Parathyroid adenoma (tissue), 2 donors: ENCODE data around the gene RNU11.
"Not testable (repeated sequence)": the region's sequence is repeated elsewhere in the genome, so short reads cannot be mapped to it uniquely, and the experiment has no call there.

Experiments used
- H2AFZ ChIP-seq: fragments of 300-600 bp; sonication (generic); one replicate; pipeline ENCODE4 v1.7.0; 2017; ENCODE audit warnings: antibody characterized with exemption, mild to moderate bottlenecking
- H3K27ac ChIP-seq: fragments of 300-600 bp; sonication (generic); one replicate; pipeline ENCODE4 v1.7.0; 2017
- H3K27me3 ChIP-seq: fragments of 300-600 bp; sonication (generic); one replicate; pipeline ENCODE4 v1.7.0; 2017; ENCODE audit warnings: low read length; ENCODE audit not compliant: control insufficient read depth, insufficient read depth
- H3K36me3 ChIP-seq: fragments of 300-600 bp; sonication (generic); one replicate; pipeline ENCODE4 v1.7.0; 2017; ENCODE audit warnings: low read length; ENCODE audit not compliant: control insufficient read depth, insufficient read depth
- H3K4me1 ChIP-seq: fragments of 300-600 bp; sonication (generic); one replicate; pipeline ENCODE4 v1.7.0; 2017; ENCODE audit warnings: control low read depth
- H3K4me2 ChIP-seq: fragments of 300-600 bp; sonication (generic); one replicate; pipeline ENCODE4 v1.7.0; 2017; ENCODE audit warnings: low read length
- H3K4me3 ChIP-seq: fragments of 300-600 bp; sonication (generic); one replicate; pipeline ENCODE4 v1.7.0; 2017; ENCODE audit warnings: low read depth, low read length
- H3K79me2 ChIP-seq: fragments of 300-600 bp; sonication (generic); one replicate; pipeline ENCODE4 v1.7.0; 2017; ENCODE audit warnings: control low read depth
- H3K9ac ChIP-seq: fragments of 300-600 bp; sonication (generic); one replicate; pipeline ENCODE4 v1.7.0; 2017; ENCODE audit warnings: mild to moderate bottlenecking
- H3K9me3 ChIP-seq: fragments of 300-600 bp; sonication (generic); one replicate; pipeline ENCODE4 v1.7.0; 2017; ENCODE audit warnings: low read length; ENCODE audit not compliant: control insufficient read depth
- TF ChIP-seq, protein P1 (sequence below): fragments of 300-600 bp; sonication (generic); IDR thresholded peaks from one replicate; pipeline ENCODE4 v1.7.0; 2017; ENCODE audit warnings: antibody characterized with exemption, mild to moderate bottlenecking
- donor health status: primary hyperparathyroidism.

Gene RNU11

DNA sequence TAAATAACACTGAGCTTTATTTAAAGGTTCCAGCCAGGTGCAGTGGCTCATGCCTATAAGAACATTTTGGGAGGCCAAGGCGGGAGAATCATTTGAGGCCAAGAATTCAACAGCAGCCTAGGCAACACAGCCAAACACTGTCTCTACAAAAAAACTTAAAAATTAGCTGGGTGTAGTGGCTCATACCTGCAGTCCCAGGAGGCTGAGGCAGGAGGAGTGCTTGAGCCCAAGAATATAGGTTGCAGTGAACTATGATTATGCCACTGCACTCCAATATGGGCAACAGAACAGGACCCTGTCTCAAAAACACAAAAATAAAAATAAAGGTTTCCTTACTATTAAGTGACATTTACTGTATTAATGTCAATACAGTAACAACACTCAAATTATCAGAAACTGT, 7.6 kb upstream of the RNU11 start:
- H3K36me3 ChIP-seq = no peaks in the 10 kb centered on the region
- H3K27me3 ChIP-seq = no peaks in the 10 kb centered on the region
- peaks cover 8% of the 10 kb centered on the region for H3K79me2 ChIP-seq
- peaks cover 3% of the 10 kb centered on the region for H3K4me1 ChIP-seq
- no peak overlapping the region for H3K27ac ChIP-seq
- H3K4me2 ChIP-seq = no peak overlapping the region
- no peaks in the 10 kb centered on the region for H3K9me3 ChIP-seq
- no peak overlapping the region for H2AFZ ChIP-seq
- TF ChIP-seq, protein P1, sequence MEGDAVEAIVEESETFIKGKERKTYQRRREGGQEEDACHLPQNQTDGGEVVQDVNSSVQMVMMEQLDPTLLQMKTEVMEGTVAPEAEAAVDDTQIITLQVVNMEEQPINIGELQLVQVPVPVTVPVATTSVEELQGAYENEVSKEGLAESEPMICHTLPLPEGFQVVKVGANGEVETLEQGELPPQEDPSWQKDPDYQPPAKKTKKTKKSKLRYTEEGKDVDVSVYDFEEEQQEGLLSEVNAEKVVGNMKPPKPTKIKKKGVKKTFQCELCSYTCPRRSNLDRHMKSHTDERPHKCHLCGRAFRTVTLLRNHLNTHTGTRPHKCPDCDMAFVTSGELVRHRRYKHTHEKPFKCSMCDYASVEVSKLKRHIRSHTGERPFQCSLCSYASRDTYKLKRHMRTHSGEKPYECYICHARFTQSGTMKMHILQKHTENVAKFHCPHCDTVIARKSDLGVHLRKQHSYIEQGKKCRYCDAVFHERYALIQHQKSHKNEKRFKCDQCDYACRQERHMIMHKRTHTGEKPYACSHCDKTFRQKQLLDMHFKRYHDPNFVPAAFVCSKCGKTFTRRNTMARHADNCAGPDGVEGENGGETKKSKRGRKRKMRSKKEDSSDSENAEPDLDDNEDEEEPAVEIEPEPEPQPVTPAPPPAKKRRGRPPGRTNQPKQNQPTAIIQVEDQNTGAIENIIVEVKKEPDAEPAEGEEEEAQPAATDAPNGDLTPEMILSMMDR = no peak
- no peak overlapping the region for H3K9ac ChIP-seq
- no peak overlapping the region for H3K4me3 ChIP-seq

DNA sequence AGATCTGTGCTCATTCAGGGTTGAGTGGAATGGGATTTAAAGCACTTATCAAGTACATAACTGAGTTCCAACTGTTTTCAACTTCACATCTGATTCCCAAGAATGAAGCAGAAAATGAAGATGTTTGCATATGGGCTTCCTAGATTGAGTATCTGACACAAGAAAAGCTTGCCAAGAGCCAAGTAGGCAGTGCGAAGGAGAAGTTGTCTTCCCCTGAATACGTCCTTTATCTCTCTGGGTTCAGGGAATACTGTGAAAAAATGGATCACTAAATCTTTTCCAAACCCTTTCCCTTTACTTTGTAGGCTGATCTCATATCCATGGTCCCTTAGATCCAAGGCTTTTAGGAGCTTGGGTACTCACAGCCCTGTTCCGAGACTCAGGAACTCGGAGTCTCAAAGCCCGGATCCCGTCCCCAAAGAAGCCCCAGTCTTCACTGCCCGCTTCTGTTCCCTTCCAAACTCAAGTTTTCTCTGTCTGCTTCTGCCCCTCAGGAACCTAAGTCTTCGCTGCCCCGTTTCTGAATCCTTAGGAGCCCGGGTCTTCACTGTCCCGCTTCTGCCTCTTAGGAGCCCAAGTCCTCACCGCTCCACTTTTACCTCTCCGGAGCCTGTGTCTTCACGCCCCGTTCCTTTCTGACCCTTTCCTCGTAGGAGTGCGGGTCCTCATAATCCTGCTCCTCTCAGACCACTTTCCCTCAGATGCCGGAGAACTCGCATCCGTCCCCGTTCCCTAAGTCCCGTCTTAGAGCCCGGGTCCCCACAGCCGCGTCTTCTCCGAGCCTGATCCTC, 6.1 kb upstream of the RNU11 start:
- Histone ChIP-seq H3K9ac (no peak overlapping the region), H3K4me1 (peaks cover 3% of the 10 kb centered on the region), H3K27ac (peak overlapping the region; percentile 90), H3K27me3 (no peaks in the 10 kb centered on the region), H3K4me2 (peak overlapping the region; percentile 93), H3K79me2 (peaks cover 8% of the 10 kb centered on the region), H3K36me3 (no peaks in the 10 kb centered on the region), H3K4me3 (peak overlapping the region; percentile 74), H2AFZ (peak overlapping the region; percentile 80), H3K9me3 (no peaks in the 10 kb centered on the region)
- TF ChIP-seq, protein P1 = no peak

- Histone ChIP-seq H3K27me3 (no peaks in the 10 kb centered on the region), H3K27ac (peak within 1 kb of the TSS; percentile 90), H2AFZ (peak within 1 kb of the TSS; percentile 80), H3K4me2 (peak within 1 kb of the TSS; percentile 93), H3K9me3 (no peaks in the 10 kb centered on the region), H3K4me3 (peak within 1 kb of the TSS; percentile 74), H3K9ac (no peak within 1 kb of the TSS), H3K79me2 (peaks cover 8% of the 10 kb centered on the region), H3K36me3 (no peaks in the 10 kb centered on the region), H3K4me1 (peaks cover 9% of the 10 kb centered on the region)
- TF ChIP-seq, protein P1 = peak; percentile 37
Measured at GRCh38 chr1:28642847-28643635, 5.4 kb upstream of the RNU11 start, which contains the start of gene TAF12. Gene TAF12 (minus strand): TSS chr1:28643067. CDS start chr1:28622081, 20,986 bp downstream.

- Histone ChIP-seq H2AFZ (no peak overlapping the region), H3K27ac (no peak overlapping the region), H3K9ac (no peak overlapping the region), H3K4me1 (peaks cover 9% of the 10 kb centered on the region), H3K36me3 (no peaks in the 10 kb centered on the region), H3K4me2 (no peak overlapping the region), H3K79me2 (peaks cover 4% of the 10 kb centered on the region), H3K9me3 (no peaks in the 10 kb centered on the region), H3K27me3 (no peaks in the 10 kb centered on the region), H3K4me3 (no peak overlapping the region)
- TF ChIP-seq, protein P1 = no peak
Measured at GRCh38 chr1:28644494-28644893, 3.9 kb upstream of the RNU11 start.

DNA sequence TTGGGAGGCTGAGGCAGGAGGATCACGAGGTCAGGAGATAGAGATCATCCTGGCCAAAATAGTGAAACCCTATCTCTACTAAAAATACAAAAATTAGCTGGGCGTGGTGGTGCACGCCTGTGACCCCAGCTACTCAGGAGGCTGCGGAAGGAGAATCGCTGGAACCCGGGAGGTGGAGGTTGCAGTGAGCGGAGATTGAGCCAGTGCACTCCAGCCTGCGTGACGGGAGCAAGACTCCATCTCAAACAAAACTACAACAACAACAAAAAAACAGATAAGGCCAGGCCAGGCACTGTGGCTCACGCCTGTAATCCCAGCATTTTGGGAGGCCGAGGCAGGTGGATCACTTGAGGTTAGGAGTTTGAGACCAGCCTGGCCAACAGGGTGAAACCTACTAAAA, 3.0 kb upstream of the RNU11 start:
- H3K4me3 ChIP-seq, H3K79me2 ChIP-seq, H3K27ac ChIP-seq, H3K9ac ChIP-seq, H3K27me3 ChIP-seq, H3K4me1 ChIP-seq, H3K36me3 ChIP-seq, H2AFZ ChIP-seq, H3K9me3 ChIP-seq, H3K4me2 ChIP-seq: not testable (repeated sequence)
